Fibroblast of skin of right quadriceps (primary cell): ENCODE data around the gene NSF.
"Not testable (repeated sequence)": the region's sequence is repeated elsewhere in the genome, so short reads cannot be mapped to it uniquely, and the experiment has no call there.

Source experiments
- DNase-seq: peaks from one replicate; pipeline ENCODE4 v3.0.0-alpha.2; 2013

NSF gene

DNA sequence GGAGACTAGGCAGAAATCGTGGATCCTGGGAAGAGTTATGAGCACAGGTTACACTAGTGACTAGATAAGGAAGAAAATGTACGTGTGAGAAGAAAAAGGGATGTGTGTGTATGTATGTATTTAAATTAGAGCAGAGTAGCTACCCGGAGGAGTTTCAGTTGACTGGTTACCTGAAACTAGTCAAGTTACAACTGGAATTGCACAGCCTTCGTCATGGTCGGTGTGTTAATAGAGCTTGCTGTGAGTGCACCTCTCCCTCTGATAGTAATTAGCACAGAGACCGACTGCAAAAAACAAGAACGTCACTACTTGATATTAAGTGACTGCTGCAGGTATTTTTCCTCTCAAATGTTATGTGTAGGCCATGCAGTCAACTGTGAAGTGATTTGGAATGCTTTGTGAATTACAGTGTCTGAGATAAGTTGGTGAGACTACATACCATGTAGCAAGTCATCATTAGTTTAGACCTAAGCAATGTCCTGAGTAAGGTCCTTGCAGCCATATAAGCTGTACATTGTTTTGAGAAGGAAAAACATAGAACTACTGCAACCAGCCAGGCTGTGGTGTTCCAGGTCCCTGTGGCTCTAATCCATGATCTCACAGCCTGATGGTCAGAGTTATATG lies 132.3 kb downstream of the NSF start:
- DNase-seq = no peak

DNA sequence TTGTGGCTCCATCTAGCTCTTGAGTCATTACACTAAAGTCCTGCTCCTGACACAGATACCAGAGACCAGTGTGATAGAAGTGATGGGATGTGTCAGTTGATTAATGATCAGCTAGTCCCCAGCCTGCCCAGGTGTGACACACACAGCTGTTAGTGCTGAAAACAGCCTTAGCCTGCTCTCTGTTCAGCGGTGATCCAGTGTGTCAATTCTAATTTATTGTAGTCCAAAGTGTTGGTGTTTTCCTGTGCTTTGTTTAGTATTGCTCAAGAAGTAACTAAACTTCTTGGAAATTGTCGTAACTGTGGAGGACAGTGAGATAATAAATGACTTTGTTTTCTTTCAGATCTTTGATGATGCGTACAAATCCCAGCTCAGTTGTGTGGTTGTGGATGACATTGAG lies 135.7 kb downstream of the NSF start:
- DNase-seq = peak; percentile 17

DNA sequence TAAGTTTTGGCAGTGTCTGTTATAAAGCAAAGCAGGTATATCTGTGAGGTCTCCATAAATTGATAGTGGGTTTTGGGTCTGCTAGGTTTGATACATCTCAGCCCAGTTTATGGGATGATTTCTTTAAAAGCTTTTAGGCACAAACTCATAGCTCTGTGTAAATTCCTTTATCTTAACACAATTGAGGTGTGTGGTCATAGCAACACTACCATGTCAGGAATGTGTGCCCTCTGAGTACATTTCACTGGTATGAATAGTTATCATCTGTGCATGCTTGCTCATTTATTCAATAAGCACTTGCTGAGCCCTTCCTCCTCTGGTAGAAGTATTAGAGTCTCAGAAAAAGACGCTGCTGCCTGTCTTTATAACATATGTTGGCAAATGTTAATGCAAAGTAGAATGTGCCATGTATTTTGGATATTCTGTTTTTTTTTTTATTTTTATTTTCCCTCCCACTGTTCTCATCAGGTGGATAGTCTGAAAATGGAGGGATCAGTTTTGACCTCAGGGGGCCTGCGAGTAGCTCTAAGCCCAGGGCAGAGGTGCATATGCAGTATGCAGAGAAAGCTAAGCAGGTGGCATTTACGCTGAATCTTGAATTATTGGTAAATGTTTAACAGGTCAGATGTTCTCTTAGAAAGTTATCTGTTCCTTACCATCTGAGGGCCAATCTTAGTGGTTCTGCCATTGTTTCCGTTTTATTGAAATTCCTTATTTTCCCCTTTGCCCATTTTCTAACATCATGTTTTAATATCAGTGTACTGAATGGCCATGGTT lies 137.3 kb downstream of the NSF start:
- DNase-seq = peak; percentile 81

DNA sequence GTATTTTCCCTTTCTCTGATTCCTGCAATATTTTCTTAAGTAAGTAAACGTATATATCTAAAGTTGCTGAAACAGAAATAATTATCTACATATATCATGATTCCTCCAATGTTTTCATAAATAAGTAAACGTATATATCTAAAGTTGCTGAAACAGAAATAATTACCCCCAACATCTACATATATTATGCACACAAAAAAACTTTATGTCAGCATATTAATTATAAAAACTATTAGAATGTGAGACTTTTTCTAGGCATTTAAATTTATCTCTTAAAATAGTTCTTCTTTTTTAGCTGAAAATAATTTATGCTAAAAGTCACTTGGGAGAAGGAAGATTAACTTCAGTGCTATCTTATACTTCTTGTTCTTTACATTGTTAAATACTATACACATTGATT lies 139.6 kb downstream of the NSF start:
- no peak for DNase-seq

DNA sequence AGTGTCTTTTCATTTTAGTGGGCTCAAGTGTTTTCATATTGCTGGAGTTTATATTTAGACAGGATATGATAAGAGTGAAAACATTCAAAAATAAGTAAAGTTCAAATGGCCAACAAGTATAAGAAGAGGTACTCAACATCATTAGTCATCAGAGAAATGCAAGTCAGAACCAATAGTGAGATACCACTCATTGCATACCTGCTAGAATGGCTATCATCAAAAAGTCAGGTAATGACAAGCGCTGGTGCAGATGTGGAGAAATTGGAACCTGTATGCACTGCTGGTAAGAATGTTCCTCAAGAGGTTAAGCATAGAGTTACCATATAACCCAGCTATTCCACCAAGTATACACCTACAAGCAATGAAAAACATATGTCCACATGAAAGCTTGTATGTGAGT lies 140.2 kb downstream of the NSF start:
- DNase-seq = no peak

DNA sequence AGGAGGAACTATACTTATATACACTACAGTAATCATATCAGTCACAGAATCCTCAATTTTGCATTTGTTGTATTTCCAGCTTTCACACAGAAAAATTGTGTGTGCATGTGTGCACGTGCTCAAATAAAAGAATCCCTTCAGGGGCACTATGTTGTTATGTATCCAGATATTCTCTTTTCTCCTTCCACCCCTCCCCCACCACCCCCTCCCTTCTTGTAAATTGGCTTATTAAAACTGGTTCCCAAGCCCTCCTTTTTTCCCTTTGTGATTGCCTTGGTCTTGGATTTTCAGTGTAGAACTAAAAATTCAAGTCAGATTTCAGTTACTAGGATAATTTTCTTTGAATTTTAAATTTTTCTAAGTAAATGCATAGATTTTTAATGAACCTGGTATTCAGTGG lies 141.7 kb downstream of the NSF start:
- no peak for DNase-seq

DNA sequence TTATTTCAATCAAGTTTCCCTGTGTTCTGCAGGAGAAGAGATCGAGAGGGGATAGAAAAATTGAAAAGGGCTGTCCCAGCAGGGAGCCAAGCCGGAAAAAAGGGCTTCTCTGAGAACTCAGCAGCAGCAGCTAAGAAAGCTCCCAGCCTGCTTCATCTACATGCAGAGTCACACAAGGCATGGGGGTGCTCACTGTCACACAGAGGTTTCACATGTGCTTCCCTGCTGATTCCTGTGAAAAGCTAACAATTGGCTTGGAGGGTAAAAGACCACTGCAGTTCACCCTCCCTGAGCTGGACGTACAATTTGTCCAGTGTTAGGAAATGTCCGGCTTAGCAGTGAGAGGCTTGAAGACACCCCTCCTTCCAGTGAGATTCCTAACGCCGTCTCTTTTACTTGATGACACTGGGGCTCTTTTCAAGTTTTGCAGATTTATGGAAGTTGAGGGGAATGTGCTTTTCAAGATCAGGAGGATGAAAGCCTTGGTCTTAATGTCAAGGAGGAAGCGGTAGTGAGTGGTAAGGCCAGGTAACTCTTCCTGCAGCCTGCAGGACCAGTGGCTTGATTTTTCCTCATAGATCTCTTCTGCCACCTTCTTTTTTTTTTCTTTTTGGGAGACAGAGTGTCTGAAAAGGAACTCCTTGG lies 142.4 kb downstream of the NSF start:
- peak; percentile 32 for DNase-seq

DNA sequence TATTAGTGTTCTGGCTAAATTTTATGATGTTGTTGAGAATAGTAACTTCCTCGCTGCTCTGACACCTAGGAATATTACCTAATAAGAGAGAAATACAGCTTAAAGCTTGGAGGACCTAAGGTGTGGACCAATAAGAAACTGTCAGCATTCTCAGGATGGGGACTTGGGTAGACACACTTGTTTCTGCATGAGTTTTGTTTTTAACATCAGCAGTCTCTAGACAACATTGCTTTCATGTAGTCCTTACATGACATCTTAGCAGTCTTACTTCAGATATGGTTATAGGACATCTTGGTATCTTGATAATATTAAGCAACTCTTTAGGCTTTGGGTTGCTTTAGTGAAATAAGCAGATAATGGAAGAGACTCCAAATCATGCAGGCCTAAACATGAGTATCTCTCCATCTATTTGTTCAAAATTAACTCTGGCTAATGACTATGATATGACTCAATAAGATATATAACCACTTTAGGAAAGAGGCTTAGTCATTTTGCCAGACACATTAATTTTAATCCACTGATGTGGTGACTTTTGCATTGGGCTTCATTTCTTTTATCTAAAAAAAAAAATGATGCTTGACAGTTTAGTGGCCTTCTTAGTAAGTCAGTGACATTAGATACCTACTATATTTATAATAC lies 143.5 kb downstream of the NSF start:
- DNase-seq = peak; percentile 75

DNA sequence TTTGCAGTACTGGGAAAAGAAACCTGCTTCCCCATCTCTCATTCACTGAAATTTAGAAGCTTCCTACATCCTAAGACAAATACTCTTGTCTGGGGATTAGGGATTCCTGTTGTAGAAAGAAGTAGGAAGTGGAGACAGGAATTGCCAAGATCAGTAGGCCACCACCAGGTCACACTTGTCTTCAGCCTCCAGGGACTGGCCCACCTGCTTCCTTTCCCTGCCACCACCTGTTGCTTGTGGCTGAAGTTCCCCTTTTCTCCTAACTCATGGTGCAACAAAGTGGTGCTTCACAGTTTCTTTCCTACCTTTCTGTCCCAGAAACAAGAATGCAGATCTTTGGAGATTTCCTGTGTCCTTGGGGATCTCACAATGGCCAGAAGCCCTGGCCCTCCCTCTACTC lies 145.6 kb downstream of the NSF start:
- no peak for DNase-seq

DNA sequence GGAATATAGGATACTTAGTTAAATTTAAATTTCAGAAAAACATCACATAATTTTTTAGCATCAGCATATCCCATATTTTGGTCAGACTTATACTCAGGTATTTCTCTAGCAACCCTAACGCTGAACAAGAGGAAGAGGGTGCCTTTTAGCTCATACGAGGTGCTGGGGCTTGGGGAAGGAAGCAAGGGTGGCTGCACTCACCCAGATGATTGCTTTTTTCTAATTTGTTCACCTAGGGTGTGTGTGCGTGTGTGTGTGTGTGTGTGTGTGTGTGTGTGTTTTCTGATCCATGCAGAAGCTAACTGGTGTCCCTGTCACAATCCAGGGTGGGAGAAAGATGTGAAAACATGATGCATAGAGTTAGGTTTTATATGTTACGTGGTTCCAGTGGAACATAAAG lies 146.9 kb downstream of the NSF start:
- DNase-seq = no peak

DNA sequence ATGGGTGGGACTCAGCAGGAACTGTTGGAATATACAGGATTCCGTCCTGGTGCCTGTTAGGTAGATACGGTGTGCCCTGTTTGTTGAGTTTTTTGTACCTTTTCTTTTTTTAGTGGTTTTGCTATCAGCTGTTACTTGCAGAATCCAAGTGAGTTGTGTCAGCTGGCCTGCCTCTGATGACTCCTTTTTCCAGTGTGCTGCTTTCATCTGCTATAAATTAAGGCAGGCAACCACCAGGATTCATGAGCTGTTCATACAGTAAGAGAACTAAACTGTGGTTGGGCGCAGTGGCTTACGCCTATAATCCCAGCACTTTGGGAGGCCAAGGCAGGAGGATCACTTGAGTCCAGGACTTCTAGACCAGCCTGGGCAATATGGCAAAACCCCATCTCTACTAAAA lies 148.1 kb downstream of the NSF start:
- DNase-seq = peak; percentile 46

DNA sequence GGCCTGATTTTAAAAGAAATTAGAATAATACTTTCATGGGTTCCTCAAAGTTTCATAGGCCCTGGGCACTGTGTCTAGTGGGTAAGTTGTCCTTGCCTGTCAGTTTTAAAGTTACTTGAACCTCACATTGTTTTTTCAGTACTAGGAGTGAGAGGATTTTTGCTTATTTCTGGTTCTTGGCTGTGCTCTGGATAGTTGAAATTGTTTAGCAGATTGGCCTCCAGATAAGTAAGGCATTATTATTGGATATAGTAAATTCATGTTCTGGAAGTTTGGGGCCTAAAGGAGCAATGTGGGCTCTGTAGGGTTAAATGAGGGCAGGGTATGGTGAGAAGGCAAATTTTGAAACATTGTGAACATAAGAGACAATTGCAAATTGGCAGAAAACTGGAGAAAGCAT lies 149.5 kb downstream of the NSF start:
- DNase-seq = no peak

DNA sequence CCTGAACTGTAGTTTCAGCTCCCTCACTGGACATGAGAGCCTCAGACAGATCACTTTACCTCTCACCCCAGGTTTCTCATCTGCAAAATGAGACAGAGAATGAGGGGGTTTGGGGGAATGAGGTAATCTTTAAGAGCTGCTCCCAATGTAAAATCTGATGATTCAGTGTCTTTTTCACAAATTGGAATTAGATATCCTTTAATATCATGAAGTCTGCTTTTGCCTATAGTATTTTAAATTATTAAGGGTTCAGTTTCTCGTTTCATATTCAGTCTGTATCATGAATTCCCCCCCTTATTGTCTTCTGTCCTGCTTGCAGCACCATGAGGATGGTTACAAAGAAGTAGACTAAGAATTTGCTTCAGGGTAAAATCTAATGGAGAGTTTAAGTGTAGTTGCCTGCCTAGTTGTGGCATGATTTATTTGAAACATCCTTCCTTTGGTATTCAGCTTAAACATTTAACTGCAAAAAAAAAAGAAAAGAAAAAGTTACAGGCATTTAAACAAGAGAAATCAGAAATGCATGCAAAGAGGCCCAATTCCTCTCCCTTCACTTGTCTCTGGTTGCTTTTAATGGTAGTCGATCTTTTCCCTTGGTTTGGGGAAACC lies 150.8 kb downstream of the NSF start:
- DNase-seq = no peak

DNA sequence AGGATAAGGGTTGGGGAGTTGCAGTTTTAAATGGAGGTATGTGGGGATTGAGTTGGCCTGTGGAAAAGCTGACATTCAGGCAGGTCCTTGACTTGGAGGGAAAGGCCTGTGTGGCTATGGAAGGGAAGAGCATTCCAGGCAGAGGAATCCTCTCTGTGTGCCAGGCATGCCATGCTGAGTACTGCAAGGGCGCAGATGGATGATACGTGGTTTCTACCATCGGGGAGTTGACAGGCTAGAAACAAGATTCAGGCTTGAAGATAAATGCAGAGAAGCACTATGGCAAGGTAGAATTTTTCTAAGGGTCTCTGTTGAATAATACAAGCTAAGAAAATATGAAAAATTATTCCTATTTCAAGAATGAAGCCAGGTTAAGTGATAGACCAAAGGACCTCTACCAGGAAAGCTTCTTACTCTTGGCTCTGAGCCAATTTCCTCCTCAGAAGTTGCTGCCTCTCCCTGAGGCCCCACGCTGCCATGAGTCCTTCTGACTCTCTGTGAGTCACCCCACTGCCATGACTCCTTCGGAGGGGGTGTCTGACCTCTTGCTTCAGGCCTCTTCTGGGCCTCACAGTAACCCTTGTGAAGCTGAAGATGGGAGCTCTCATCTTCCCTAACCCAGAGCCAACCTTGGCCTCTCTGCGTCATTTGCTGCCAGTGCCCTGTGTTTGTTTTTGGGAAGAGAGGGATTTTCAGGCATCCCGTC lies 152.2 kb downstream of the NSF start:
- peak; percentile 86 for DNase-seq

DNA sequence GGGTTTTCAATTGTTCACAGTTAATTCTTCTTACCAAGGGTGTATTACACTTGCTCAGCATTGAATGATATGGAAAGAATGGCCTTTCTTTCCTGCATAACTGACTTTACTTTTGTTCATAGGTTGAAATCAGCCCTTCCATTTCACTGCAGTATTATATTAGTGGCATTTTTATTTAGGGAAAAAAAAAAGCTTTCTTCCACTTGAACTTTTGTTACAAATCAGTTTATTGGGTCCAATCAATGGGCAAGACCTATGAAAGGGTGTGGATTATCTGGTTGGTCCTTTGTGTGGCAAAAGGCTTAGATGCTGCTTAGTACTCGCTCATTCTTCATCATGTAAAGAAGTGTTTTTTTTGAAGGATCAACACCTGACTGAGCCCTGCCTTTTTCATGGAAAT lies 154.0 kb downstream of the NSF start:
- DNase-seq = no peak

DNA sequence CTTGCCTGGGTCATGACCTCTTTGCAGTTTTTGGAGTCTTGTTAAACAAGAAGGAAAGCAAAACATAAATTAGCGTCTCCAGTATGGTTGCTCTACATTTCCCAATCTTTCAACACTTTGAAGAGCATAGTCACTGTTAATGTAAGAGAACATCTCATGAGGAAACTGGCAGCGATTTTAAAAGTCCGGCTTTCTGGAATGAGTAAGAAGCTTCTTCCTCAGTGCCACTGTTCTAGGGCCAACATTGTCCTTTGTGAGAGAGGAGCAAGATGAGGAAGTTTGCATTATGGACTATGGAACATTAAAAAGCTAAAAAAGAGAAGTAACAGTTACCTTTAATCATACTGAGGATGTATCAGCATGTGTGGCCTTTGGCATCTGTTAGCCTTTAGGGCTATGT lies 154.9 kb downstream of the NSF start:
- no peak for DNase-seq

DNA sequence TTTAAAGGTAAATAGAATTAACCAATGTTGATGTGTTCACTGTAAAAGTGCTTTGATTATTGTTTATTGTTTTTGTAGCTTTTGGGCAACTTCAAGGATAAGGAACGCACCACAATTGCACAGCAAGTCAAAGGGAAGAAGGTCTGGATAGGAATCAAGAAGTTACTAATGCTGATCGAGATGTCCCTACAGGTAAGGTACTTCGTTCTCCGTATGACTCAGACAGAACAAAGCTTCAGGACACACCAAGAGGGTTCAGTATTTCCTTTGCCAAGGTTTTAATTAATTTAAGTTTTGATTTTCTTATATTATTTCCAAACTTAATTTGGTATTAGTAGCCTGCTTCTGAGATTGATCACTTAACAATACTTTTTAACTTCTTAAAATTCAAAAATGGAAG lies 161.0 kb downstream of the NSF start:
- DNase-seq = no peak

DNA sequence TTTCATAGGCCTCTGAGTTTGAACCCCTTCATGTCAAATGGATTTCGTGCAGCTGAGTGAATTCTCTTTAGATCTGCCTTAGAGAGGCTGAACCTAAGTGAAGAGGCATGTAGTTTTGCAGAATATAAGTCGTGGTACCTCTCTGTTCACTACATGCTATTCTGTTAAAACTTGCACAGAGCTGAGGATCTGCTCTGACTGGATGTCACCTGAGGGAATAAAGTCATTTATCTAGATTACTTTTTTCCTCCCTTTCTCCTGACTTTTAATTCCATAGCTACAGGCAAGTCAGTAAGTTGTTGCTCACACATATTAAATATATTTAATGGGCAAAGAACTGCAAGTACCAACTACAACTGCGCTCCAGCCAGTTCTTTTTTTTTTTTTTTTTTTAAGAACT lies 163.3 kb downstream of the NSF start:
- DNase-seq = no peak

DNA sequence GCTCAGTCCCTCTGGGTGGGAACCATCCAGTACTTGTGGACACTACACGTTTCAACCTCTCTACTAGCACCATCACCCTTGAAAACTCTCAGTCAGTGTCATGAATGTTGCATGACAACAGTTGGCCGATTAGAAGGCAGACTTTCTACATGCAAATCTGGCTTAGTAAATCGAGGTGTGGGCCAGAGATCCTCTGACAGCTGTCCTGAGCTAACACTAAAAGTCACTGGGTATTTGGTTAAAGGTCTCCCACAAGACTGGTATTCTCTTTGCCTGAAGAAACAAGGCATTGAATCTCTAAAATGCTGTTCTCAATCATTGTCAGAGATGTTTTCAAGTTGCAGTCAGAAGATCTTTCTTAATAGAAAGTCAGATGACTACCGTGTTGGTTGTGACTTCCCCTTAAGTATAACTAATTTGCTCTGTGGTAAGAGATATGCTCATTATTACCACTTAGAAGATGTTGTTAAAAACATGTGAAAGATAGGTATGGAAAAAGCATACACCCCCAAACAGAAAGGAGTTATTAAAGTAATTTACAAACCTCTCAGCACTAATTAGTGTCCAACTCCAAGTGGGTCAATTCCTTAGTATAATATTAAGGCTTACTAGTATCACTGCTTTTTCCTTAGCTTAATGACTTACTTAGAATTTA lies 165.7 kb downstream of the NSF start:
- DNase-seq = no peak

DNA sequence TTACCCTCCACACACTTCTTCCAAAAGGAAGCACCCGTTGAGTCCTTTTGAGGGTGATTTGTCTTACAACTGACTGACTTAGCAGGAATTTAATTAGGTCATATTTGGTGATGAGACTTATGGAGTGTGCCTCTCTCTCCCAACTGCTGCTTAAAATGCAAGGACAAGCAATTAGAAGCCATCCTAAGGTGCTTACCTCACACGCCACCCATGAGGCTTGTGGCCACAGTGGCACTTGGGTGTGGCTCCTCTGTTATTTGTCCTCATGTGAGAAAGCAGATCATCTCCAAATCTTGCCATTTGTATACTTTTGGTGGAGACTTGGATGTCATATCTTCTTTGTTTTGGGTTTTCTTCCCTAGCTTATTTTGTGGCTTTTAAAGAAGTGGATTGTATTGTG lies 166.4 kb downstream of the NSF start:
- DNase-seq = no peak

DNA sequence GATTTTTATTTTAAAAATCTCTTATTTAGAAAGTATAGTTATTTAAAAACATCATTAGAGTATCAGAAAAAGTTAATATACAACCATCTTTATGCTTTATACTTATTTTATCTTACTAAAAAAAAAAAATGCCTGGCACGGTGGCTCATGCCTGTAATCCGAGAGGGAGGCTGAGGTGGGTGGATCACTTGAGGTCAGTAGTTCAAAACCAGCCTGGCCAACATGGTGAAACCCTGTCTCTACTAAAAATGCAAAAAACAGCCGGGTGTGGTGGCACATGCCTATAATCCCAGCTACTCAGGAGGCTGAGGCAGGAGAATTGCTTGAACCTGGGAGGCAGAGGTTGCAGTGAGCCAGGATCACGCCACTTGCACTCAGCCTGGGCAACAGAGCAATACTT lies 167.1 kb downstream of the NSF start:
- DNase-seq = not testable (repeated sequence)

DNA sequence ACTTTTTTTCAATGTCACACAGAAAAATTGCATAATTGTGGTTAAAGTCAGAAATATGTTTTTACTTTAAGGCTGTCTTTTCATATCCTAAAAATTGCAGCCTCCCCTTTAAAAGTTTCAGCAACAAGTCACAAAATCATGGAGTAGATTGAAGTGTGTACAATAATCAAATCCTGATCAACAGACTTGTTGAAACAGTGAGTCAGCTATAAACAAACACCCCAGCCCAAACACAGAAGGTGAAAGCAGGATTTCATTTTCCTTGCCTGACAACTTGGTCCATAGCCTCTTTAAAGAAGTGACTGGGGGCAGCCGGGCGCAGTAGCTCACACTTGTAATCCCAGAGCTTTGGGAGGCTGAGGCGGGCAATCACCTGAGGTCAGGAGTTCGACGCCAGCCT lies 168.1 kb downstream of the NSF start:
- DNase-seq = no peak
